Lung microvascular endothelial cell (primary cell): ENCODE measurements around the gene FBXO11. TPM values are rescaled to one million over a fixed set of nuclear protein-coding genes. Genes with fewer than 3 reads are reported as not detected.
A peak's percentile ranks its signal among the peaks of the same experiment; 100 is the strongest.

Experiments
- DNase-seq, 2 donors: peaks; one replicate each; pipeline versions ENCODE4 v3.0.0 to v3.0.0-alpha.2; 2010; ENCODE audit warnings: low read depth in 2 of 2
- total RNA-seq: library from RNA; depleted of rRNA; stranded (reverse); fragments of >200 nt; gene quantifications from 2 replicates; pipeline ENCODE4 v1.2.1, GENCODE V29; 2014

Gene FBXO11
- total RNA-seq, 1 donor from 2014 or later, result 67.9 TPM

- peak; percentile 11 to 23 for DNase-seq
Measured at GRCh38 chr2:47784352-47784851, 121.9 kb downstream of the FBXO11 start.

GRCh38 chr2:47783486-47784351 lies 122.6 kb downstream of the FBXO11 start:
- DNase-seq, result peak; percentile 30 to 74

GRCh38 chr2:47782671-47783485 lies 123.4 kb downstream of the FBXO11 start, which contains the start of gene MSH6:
MSH6 (plus strand) TSS chr2:47783145; CDS start chr2:47783234, 89 bp downstream.
- peak; percentile 90 to 92 for DNase-seq

GRCh38 chr2:47782381-47782670 lies 124.0 kb downstream of the FBXO11 start:
- DNase-seq, result peak in 1 of 2 donors; percentile 2

- peak in 1 of 2 donors; percentile 58 for DNase-seq
Measured at GRCh38 chr2:47779426-47779790, 126.9 kb downstream of the FBXO11 start.

GRCh38 chr2:47778698-47779425 lies 127.4 kb downstream of the FBXO11 start:
- DNase-seq, result no peak

GRCh38 chr2:47777277-47777937 lies 128.9 kb downstream of the FBXO11 start:
- DNase-seq, result no peak

GRCh38 chr2:47774567-47774966 lies 131.7 kb downstream of the FBXO11 start:
- no peak for DNase-seq

GRCh38 chr2:47772343-47772742 lies 134.0 kb downstream of the FBXO11 start:
- no peak for DNase-seq

- peak; percentile 66 to 91 for DNase-seq
Measured at GRCh38 chr2:47771211-47771610, 135.1 kb downstream of the FBXO11 start.

- no peak for DNase-seq
Measured at GRCh38 chr2:47769318-47769717, 137.0 kb downstream of the FBXO11 start.

- peak; percentile 54 to 72 for DNase-seq
Measured at GRCh38 chr2:47767880-47768609, 138.3 kb downstream of the FBXO11 start.

- DNase-seq, result no peak
Measured at GRCh38 chr2:47767497-47767844, 138.8 kb downstream of the FBXO11 start.

- no peak for DNase-seq
Measured at GRCh38 chr2:47751856-47752414, 154.4 kb downstream of the FBXO11 start.

GRCh38 chr2:47747878-47748277 lies 158.4 kb downstream of the FBXO11 start:
- no peak for DNase-seq

- DNase-seq, result no peak
Measured at GRCh38 chr2:47744074-47744473, 162.2 kb downstream of the FBXO11 start.

GRCh38 chr2:47741637-47742036 lies 164.7 kb downstream of the FBXO11 start:
- no peak for DNase-seq

- DNase-seq, result no peak
Measured at GRCh38 chr2:47741101-47741500, 165.2 kb downstream of the FBXO11 start.
